HG03342 (cell line): ENCODE measurements around the gene PCSK2.

Experiments
- ATAC-seq: cut with Tn5 transposase; IDR thresholded peaks from one replicate; pipeline ENCODE4 v1.9.1; 2021; ENCODE audit warnings: mild to moderate bottlenecking, moderate library complexity; ENCODE audit not compliant: unreplicated experiment

Gene PCSK2

GRCh38 chr20:17441745-17442144 is 214.9 kb downstream of the PCSK2 start:
- ATAC-seq = no peak

- ATAC-seq = no peak
These were observed 215.7 kb downstream of the PCSK2 start for GRCh38 chr20:17442588-17442987.

- ATAC-seq = no peak
These were observed 216.5 kb downstream of the PCSK2 start for GRCh38 chr20:17443131-17443858.

- no peak for ATAC-seq
These were observed 217.3 kb downstream of the PCSK2 start for GRCh38 chr20:17444091-17444490.

- ATAC-seq = no peak
These were observed 218.7 kb downstream of the PCSK2 start for GRCh38 chr20:17445543-17445942.

GRCh38 chr20:17446171-17446570 is 219.3 kb downstream of the PCSK2 start:
- no peak for ATAC-seq

- no peak for ATAC-seq
These were observed 221.2 kb downstream of the PCSK2 start for GRCh38 chr20:17448071-17448470.

GRCh38 chr20:17449031-17449430 is 222.2 kb downstream of the PCSK2 start:
- ATAC-seq = no peak

- no peak for ATAC-seq
These were observed 225.6 kb downstream of the PCSK2 start for GRCh38 chr20:17452441-17452840.

- no peak for ATAC-seq
These were observed 226.8 kb downstream of the PCSK2 start for GRCh38 chr20:17453592-17453991.

- no peak for ATAC-seq
These were observed 229.4 kb downstream of the PCSK2 start for GRCh38 chr20:17456279-17456678.

- no peak for ATAC-seq
These were observed 230.2 kb downstream of the PCSK2 start for GRCh38 chr20:17457079-17457478.

- ATAC-seq = no peak
These were observed 230.8 kb downstream of the PCSK2 start for GRCh38 chr20:17457588-17458190.

- ATAC-seq = no peak
These were observed 233.3 kb downstream of the PCSK2 start for GRCh38 chr20:17460119-17460518.

- no peak for ATAC-seq
These were observed 235.1 kb downstream of the PCSK2 start for GRCh38 chr20:17461941-17462340.

- ATAC-seq = no peak
These were observed 236.9 kb downstream of the PCSK2 start for GRCh38 chr20:17463711-17464110.

GRCh38 chr20:17465236-17465635 is 238.4 kb downstream of the PCSK2 start:
- ATAC-seq = no peak

GRCh38 chr20:17466641-17467040 is 239.8 kb downstream of the PCSK2 start:
- ATAC-seq = no peak

- no peak for ATAC-seq
These were observed 240.3 kb downstream of the PCSK2 start for GRCh38 chr20:17467120-17467655.

- ATAC-seq = no peak
These were observed 241.4 kb downstream of the PCSK2 start for GRCh38 chr20:17468073-17468840.

- ATAC-seq = no peak
These were observed 242.6 kb downstream of the PCSK2 start for GRCh38 chr20:17469246-17470030.
